IPS-20b (cell line): ENCODE results near the gene KIRREL3.

Source experiments
- H3K27ac ChIP-seq: one replicate; pipeline ENCODE4 v1.5.1; 2013; ENCODE audit warnings: low read length
- H3K27me3 ChIP-seq: 2 replicates; pipeline ENCODE4 v1.6.1; 2013; ENCODE audit warnings: mild to moderate bottlenecking, low read length, inconsistent platforms; ENCODE audit not compliant: insufficient read depth
- H3K36me3 ChIP-seq: 2 replicates; pipeline ENCODE4 v1.6.1; 2013; ENCODE audit warnings: low read depth, mild to moderate bottlenecking, inconsistent platforms, low read length, moderate library complexity; ENCODE audit not compliant: insufficient read depth
- H3K4me1 ChIP-seq: 2 replicates; pipeline ENCODE4 v1.6.1; 2013; ENCODE audit warnings: mild to moderate bottlenecking, control low read depth, inconsistent platforms, low read length, moderate library complexity; ENCODE audit not compliant: insufficient read depth
- H3K4me3 ChIP-seq: 2 replicates; pipeline ENCODE4 v1.5.1; 2013; ENCODE audit warnings: mild to moderate bottlenecking, low read length, inconsistent platforms
- H3K9ac ChIP-seq: 2 replicates; pipeline ENCODE4 v1.6.1; 2013; ENCODE audit warnings: low read depth, mild to moderate bottlenecking, inconsistent platforms, low read length, moderate library complexity
- H3K9me3 ChIP-seq: 2 replicates; pipeline ENCODE4 v1.6.1; 2013; ENCODE audit warnings: mild to moderate bottlenecking, low read depth, low read length, inconsistent platforms; ENCODE audit not compliant: insufficient read depth

Gene KIRREL3

GRCh38 chr11:126673319-126673718 lies 327.3 kb downstream of the KIRREL3 start:
- Histone ChIP-seq H3K4me1 (no peaks in the 10 kb centered on the region), H3K9me3 (no peaks in the 10 kb centered on the region)

GRCh38 chr11:126669416-126669815 lies 331.2 kb downstream of the KIRREL3 start:
- Histone ChIP-seq H3K4me3 (no peak overlapping the region), H3K9me3 (no peaks in the 10 kb centered on the region), H3K9ac (no peak overlapping the region), H3K27me3 (peaks cover 8% of the 10 kb centered on the region; the same call in 1 of the 2 replicates), H3K27ac (no peak overlapping the region), H3K4me1 (no peaks in the 10 kb centered on the region), H3K36me3 (no peaks in the 10 kb centered on the region)

More at GRCh38 chr11:126673319-126673718, 327.3 kb downstream of the KIRREL3 start:
- H3K4me3 ChIP-seq = no peak overlapping the region
- H3K27me3 ChIP-seq = no peaks in the 10 kb centered on the region
- H3K9ac ChIP-seq = no peak overlapping the region
- H3K27ac ChIP-seq = no peak overlapping the region
- H3K36me3 ChIP-seq = no peaks in the 10 kb centered on the region

GRCh38 chr11:126664643-126665042 lies 335.9 kb downstream of the KIRREL3 start:
- H3K27me3 ChIP-seq = peaks cover 30% of the 10 kb centered on the region
- H3K4me1 ChIP-seq = peaks cover 8% of the 10 kb centered on the region; the same call in 1 of the 2 replicates
- no peak overlapping the region for H3K9ac ChIP-seq
- H3K4me3 ChIP-seq = no peak overlapping the region
- no peaks in the 10 kb centered on the region for H3K36me3 ChIP-seq
- no peaks in the 10 kb centered on the region for H3K9me3 ChIP-seq
- no peak overlapping the region for H3K27ac ChIP-seq

- no peak overlapping the region for H3K27ac ChIP-seq
- H3K4me1 ChIP-seq = peaks cover 8% of the 10 kb centered on the region; the same call in 1 of the 2 replicates
- no peak overlapping the region for H3K9ac ChIP-seq
- no peak overlapping the region for H3K4me3 ChIP-seq
- H3K27me3 ChIP-seq = peaks cover 30% of the 10 kb centered on the region
- H3K36me3 ChIP-seq = no peaks in the 10 kb centered on the region
- no peaks in the 10 kb centered on the region for H3K9me3 ChIP-seq
Observed at GRCh38 chr11:126663749-126664592, 336.6 kb downstream of the KIRREL3 start.

- H3K9me3 ChIP-seq = no peaks in the 10 kb centered on the region
- no peak overlapping the region for H3K9ac ChIP-seq
- H3K4me3 ChIP-seq = no peak overlapping the region
- H3K4me1 ChIP-seq = peaks cover 18% of the 10 kb centered on the region; the same call in 1 of the 2 replicates
- H3K36me3 ChIP-seq = no peaks in the 10 kb centered on the region
- no peak overlapping the region for H3K27ac ChIP-seq
- H3K27me3 ChIP-seq = peaks cover 26% of the 10 kb centered on the region
Observed at GRCh38 chr11:126662035-126662790, 338.4 kb downstream of the KIRREL3 start.

- peaks cover 26% of the 10 kb centered on the region for H3K27me3 ChIP-seq
- H3K27ac ChIP-seq = no peak overlapping the region
- no peak overlapping the region for H3K4me3 ChIP-seq
- no peaks in the 10 kb centered on the region for H3K9me3 ChIP-seq
- peaks cover 18% of the 10 kb centered on the region; the same call in 1 of the 2 replicates for H3K4me1 ChIP-seq
- no peaks in the 10 kb centered on the region for H3K36me3 ChIP-seq
- H3K9ac ChIP-seq = no peak overlapping the region
Observed at GRCh38 chr11:126660761-126661425, 339.7 kb downstream of the KIRREL3 start.

GRCh38 chr11:126660321-126660720 lies 340.2 kb downstream of the KIRREL3 start:
- Histone ChIP-seq H3K27me3 (peaks cover 26% of the 10 kb centered on the region), H3K27ac (no peak overlapping the region), H3K36me3 (no peaks in the 10 kb centered on the region), H3K9me3 (no peaks in the 10 kb centered on the region), H3K4me3 (no peak overlapping the region), H3K9ac (no peak overlapping the region), H3K4me1 (peaks cover 21% of the 10 kb centered on the region; the same call in 1 of the 2 replicates)

GRCh38 chr11:126658306-126659056 lies 342.1 kb downstream of the KIRREL3 start:
- H3K4me1 ChIP-seq = peaks cover 23% of the 10 kb centered on the region; the same call in 1 of the 2 replicates
- no peak overlapping the region for H3K9ac ChIP-seq
- H3K27ac ChIP-seq = no peak overlapping the region
- peaks cover 18% of the 10 kb centered on the region for H3K27me3 ChIP-seq
- H3K4me3 ChIP-seq = no peak overlapping the region
- no peaks in the 10 kb centered on the region for H3K36me3 ChIP-seq
- H3K9me3 ChIP-seq = no peaks in the 10 kb centered on the region

- Histone ChIP-seq H3K9ac (no peak overlapping the region), H3K9me3 (no peaks in the 10 kb centered on the region), H3K4me1 (peaks cover 15% of the 10 kb centered on the region; the same call in 1 of the 2 replicates), H3K4me3 (no peak overlapping the region), H3K36me3 (no peaks in the 10 kb centered on the region), H3K27ac (no peak overlapping the region), H3K27me3 (peaks cover 10% of the 10 kb centered on the region)
Observed at GRCh38 chr11:126655807-126656128, 344.8 kb downstream of the KIRREL3 start.

GRCh38 chr11:126654886-126655806 lies 345.4 kb downstream of the KIRREL3 start:
- Histone ChIP-seq H3K36me3 (no peaks in the 10 kb centered on the region), H3K4me1 (peaks cover 15% of the 10 kb centered on the region; the same call in 1 of the 2 replicates), H3K9ac (no peak overlapping the region), H3K27ac (no peak overlapping the region), H3K9me3 (no peaks in the 10 kb centered on the region), H3K27me3 (peaks cover 4% of the 10 kb centered on the region), H3K4me3 (no peak overlapping the region)
